HG02571 (cell line): ENCODE measurements around the gene SHC3.

Source experiments
- ATAC-seq: cut with Tn5 transposase; IDR thresholded peaks from one replicate; pipeline ENCODE4 v1.9.1; 2021; ENCODE audit warnings: mild to moderate bottlenecking, moderate library complexity; ENCODE audit not compliant: unreplicated experiment

Gene SHC3

DNA sequence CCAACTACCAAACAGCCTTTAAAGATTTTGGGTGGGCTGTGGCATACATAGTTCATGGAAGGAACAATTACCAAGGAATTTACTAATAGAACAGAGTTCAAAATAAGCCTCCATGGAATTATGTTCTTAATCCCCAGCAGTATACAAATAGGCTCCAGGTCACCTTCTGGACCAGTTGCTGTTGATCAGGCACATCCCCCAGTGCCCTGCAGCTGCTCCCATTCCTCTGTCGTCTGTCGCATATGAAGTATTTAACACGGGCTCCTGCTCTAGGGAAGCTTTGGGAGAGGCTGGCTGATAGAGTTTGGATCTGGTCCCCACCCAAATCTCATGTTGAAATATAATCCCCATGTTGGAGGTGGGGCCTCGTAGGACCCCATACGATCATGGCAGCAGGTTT, 17.8 kb downstream of the SHC3 start:
- no peak for ATAC-seq

DNA sequence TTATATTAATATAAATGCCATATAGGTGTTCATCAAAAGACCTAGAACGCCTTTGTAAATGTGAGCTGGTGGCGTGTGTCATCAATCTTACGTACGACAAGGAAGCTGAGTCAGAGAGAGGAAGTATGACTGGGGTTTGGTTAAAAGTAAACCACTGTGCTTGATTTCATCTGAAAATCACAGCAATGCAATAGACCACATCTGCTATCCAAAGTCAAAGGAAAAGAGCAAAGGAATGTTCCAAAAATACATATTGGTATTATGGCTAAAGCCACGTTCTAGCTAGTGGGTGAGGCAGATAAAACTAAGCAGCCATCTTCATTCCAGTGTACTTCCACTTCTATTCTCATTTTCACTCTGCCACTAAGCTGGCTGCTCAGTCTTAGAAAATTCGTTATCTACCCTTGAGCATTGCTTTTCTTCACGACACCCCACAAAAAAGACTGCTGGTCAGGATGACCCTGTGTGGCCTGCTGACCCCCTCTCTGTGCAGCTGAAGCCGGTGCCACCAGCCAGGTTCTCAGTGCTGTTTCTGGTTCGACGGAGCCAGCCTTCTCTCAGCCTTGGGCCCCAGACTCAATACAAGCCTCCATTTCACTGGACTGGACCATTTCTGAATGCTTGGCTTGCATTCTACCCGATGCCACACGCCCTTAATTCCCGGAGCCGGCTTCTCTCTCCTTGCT, 23.8 kb downstream of the SHC3 start:
- no peak for ATAC-seq

DNA sequence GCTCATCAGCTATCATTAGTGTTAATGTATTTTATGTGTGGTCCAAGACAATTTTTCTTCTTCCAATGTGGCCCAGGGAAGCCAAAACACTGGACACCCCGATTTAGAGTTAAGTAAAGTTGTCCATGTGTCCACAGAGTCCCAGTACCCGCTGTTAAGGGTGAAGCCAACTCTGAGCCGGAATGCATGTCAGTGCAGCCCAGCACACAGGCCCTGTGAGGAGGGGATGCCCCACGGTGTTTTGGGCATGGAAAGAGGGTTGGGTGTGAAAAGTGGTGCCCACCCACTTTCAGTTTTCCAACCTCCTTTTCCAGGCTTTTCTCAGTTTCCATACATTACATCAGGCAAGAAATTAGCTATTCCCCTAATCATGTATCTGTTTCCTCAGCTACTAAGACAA, 24.4 kb downstream of the SHC3 start:
- ATAC-seq, result no peak

DNA sequence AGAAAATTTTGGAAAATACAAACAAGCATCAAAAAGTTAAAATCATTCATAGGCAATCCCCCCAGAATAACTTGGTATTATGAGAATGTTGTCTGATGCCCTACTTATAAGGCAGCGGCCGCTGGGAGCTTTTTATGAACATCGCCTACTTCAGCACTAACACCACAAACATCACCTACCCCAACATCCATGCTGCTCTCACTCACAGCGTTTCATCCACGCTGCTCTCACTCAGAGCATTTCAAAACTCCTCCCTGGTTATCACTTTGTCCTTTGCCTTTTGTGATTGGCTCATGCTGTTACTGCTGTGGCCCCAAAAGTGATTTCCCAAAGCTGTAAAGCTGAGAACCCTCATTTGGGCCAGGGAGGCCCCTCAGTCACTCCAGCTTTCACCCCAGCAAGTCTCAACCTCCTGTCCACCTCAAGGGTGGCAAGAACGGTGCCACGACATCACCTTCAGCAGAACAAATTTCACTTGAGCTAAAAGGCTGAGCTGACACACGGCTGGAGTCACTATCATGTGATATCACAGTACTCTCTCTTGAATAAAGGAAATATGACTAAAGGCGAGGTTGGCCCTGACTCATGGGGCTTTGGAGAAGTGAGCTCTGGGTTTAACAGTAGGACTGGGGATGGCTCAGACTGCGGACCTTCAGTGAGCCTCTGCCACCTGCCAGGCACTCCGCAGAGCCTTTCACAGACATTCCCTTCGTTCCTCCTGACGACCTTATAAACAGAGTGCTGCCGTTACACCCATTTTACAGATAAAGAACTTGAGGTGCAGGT, 25.2 kb downstream of the SHC3 start:
- no peak for ATAC-seq

DNA sequence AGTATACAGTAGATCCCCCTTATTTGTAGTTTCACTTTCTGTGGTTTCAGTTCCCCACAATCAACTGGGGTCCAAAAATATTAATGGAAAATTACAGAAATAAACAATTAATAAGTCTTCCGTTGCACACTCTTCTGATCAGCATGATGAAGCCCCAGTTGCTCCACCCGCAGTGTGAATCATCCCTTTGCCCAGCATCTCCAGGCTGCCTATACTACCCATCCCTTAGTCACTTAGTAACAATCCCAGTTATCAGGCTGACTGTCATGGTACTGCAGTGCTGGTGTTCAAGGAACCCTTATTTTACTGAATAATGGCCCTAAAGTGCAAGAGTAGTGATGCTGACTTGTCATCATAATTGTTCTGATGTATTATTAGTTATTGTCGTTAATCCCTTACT, 28.9 kb downstream of the SHC3 start:
- ATAC-seq, result no peak

DNA sequence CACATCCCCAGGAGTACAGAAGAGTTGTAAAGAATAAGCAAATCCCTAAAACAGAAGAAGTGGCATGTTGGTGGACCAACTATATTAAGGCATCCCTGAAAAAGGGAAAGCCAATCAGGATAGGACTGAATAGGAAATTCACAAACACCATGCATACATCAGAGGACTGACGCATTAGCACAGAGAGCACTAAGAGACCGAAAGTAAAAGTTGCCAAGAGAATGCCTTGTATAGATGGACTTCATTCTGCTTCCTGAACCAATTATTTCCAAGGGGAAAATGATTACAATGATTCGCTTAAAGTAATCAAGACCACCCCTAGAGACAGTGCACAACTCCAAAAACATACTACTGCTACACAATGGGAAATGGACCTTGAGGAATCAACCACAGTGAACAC, 33.5 kb downstream of the SHC3 start:
- ATAC-seq, result no peak

DNA sequence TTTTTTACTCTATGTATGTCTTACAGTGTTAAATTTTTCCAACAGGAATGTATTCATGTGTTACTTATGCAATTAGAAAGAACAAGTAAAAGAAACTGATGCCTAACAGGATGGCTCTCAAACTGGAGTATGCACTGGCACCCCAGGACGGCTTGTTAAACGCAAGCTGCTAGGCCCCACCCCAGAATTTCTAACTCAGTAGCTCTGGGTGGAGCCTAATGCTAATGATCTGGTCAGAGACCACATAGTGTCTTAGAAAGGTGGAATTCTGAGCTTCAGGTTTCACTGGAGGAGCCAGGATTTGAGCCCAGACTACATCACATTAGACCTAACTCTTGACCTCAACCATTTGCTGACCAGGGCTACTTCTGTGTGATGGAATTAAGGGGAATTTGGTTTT, 34.4 kb downstream of the SHC3 start:
- no peak for ATAC-seq

DNA sequence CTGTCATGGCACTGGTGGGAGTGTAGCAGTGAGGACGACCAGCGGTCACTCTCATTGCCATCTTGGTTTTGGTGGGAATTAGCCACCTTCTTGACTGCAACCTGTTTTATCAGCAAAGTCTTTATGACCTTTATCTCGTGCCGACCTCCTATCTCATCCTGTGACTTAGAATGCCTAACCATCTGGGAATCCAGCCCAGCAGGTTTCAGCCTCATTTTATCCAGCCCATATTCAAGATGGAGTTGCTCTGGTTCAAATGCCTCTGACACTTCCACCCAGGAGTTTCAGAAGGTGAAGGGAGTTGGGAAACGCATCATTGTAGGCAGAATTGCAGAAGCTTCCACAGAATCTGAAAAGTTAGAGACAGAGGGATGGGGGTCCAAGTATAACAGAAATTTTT, 35.4 kb downstream of the SHC3 start:
- no peak for ATAC-seq

DNA sequence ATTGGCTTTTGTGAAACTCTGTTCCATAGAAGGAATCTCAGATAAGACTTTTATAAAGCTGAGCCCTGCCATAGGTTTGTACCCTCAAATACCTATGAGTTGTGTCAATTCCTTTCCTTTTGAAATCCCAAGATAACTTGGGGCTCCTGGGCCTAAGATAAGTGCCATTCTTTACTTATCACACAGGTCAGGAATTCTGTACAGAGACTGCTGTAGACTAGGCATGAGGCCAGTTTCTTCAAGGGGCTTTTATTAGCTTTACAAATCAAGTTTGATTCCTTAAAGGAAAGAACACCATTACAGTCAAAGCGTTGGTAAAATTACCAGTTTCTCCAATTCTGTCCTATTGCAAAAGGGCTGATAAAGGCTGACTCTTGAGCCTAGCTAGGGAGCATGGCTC, 39.2 kb downstream of the SHC3 start:
- ATAC-seq, result no peak

DNA sequence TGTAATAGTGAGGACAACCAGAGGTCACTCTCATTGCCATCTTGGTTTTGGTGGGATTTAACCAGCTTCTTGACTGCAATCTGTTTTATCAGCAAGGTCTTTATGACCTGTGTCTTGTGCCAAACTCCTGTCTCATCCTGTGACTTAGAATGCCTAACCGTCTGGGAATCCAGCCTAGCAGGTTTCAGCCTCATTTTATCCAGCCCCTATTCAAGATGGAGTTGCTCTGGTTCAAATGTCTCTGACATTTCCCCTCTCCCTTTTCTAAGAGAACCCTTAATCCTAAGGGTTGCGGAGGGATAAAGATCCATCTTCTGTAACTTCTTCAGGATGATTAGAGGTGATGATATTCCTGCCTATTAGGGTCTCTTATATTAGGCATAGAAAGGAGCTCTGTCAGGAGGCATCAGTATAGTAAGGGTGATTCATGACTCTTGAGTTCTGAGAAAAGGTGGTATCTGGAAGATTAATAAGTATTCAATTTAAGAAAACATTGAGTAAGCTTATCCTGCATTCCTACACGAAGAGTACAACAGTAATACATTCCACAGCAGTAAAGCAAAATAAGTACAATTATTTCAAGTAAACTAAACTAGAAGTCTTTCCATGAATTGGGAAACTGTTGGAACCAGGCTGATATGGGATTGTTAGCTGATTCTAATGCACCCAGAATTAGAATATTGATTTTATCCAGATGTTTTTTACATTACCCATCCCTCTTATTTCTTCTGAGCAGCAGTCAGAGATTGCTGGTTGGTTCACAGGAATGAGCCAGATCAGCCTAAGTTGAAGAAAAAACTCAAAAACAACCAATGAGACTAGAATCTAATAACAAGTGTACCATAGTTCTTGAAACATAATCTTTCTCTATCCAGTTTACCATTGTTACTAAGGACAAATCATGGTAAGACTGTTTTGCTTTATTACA, 39.9 kb downstream of the SHC3 start:
- no peak for ATAC-seq

DNA sequence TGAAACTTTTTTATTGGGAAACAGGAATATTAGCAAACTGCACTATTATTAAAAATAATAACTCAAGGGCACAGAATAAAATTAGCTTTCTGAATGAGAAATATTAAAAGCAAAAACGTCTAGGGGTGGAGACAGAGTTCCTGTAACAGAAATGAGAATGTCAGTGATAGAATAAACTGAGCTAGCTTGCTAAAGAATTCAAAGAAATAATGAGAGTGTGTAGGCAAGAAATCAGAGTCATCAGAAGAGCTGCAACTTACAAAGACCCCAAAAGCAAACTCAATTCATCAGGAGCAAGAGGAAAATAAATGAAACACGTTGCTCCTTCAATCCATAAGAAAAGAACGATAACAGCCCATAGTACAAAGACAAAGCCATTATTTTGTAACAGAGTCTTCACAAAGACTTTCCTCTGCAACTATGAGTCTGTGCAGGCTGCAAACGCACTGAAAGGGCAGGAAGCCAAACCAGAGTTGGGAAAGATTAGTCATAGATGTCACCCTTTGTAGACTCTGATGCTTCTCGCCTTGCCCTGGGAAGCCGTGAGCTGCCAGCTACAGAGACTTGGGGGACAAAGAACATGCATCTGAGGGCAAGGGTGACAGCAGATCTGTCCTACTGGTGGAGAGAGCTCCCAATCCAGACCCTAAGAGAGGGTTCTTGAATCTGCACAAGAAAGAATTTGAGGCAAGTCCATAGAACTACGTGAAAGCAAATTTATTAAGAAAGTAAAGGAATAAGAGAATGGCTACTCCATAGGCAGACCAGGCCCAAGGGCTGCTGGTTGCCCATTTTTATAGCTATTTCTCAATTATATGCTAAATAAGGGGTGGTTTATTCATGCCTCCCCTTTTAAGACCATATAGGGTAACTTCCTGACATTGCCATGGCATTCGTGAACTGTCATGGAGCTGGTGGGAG, 40.8 kb downstream of the SHC3 start:
- no peak for ATAC-seq

DNA sequence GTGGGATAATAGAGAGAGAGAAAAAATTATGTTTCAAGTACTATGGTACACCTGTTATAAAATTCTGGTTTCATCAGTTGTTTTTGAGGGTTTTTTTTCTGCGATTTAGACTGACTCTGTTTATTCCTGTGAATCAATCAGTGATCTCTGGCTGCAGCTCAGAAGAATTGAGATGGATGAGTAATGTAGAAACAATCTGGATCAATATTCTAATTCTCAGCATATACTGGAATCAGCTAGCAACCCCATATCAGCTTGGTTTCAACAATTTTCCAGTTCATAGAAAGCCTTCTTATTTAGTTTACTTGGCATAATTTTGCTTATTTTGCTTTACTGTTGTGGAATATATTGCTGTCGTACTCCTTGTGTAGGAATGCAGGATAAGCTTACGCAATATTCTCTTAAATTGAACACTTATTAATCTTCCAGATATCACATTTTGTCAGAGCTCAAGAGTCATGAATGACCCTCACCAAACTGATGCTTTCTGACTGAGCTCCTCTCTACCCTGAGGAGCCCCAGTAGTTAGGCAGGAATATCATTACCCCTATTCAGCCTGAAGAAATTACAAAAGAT, 42.9 kb downstream of the SHC3 start:
- no peak for ATAC-seq

DNA sequence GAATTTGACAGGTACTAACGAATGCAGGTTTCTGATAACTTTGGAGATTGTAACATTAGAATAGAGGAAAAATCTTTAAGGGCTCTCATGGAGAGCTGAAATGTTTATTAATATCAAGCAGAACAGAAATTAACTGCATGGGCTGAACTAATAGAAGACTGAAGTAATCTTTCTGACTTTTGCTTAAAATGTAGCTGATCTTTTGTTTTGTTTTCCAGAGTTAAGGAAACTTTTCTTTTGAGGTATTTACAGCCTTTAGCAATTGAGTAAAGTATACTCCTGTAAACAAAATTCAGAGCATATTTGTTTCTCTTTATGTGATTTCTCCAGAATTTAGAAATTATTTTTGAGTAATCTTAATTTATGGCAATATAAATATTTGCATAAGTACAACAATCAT, 43.9 kb downstream of the SHC3 start:
- no peak for ATAC-seq

DNA sequence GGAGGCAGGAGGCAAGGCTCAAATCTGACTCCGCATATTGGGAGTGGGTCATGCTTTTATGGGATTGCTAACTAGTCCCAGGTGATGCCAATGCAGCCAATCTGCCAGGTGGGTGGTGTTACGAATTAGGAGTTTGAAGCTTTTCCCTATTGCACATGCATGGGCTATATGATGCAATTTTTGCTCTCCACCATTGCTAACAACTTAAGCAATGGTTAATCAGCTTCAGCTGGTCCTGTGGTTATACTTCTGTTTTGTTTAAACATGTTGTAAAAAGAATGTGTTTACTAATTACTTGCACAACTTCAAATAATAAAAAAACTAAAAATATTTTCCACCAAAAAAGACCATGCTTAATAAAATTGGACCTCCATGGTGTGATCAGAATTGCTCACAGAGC, 55.7 kb downstream of the SHC3 start:
- ATAC-seq, result no peak

DNA sequence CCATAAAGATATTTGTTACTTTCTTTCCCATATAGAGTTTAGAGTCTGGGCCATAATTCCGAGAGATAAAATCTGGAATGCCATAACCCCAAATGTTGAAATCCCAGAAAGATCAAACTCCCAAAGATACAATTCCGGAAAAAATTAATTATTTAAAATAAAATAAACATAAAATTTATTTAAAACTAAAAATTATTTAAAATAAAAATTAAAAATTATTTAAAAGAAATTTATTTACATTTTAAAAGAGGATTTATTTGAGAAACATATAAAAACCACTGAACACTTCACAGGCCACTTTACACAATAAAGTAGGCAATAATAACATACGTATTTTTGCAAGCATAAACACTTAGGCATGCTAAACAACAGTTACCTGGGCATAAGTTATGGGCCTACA, 57.9 kb downstream of the SHC3 start:
- ATAC-seq, result no peak

DNA sequence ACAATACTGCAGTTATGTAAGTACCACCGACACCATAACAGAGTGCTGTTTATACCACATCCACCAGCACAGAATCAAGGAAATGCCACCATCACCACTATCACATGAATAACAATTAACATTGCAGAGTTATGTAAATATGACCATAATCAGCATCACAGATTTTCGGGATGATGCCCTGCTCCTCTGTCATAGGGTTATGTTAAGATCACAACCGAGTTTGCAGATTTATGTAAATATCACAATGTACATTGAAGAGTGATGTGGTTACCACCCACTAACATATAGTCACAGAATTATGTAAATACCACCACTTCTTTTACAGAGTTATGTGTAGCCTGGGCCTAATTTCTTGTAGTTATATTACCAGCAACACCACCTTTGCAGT, 61.8 kb downstream of the SHC3 start:
- no peak for ATAC-seq

DNA sequence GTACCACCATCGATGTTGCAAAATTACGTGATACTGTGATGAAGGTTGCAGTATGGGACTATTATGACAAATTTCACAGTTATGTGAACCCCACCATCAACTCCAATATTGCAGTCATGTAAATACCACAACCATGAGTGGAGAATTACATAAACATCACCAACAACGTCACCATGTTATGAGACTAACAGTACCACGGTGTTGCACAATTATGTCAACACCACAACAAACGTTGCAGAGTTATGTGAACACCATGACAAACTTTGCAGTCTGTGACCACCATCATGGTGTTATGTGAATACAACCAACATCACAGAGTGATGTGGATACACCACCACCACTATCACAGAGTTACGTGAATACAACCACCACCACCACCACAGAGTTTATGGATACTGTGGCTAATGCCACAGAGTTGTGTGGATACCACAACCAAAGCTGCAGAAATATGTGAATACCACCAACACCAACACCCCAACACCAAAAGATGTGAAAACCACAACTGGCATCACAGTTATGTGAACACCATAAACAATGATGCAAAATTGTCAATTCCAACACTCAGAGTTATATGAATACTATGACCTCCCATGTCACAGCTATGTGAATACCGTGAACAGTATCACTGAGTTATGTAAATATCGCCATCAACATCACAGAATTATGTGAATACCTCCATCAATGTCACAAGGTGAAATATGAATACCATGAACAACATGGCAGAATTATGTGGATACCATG, 62.4 kb downstream of the SHC3 start:
- no peak for ATAC-seq

DNA sequence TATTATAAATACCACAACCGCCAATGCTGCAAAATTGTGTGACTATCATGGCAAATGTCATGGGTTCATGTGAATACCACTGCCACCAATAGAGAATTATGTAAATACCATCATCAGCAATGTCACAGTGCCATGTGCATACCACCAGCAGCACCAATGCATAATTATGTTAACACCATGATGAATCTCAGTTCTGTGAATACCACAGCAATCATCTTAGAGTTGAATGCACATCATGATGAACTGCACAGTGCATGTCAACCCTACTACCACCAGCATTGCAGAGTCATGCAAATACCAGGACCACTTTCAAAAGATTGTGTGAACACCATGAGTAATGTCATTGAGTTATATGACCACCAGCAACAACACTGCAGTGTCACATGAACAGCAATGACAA, 63.2 kb downstream of the SHC3 start:
- ATAC-seq, result no peak

DNA sequence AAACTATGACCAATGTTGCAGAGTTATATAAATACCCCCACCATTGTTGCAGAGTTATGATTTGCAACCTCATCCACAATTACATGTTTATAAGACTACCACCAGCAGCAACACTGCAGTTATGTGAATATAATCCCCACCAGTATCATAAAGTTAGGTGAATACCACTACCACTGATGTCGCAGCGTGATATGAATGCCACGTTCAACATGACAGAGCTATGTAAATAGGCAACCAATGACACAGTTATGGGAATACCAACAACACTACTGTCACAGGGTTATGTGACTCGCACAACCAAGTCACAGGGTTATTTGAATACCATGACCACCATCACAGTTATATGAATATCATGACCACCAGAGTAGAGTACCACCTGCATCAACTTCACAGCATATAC, 63.9 kb downstream of the SHC3 start:
- no peak for ATAC-seq

DNA sequence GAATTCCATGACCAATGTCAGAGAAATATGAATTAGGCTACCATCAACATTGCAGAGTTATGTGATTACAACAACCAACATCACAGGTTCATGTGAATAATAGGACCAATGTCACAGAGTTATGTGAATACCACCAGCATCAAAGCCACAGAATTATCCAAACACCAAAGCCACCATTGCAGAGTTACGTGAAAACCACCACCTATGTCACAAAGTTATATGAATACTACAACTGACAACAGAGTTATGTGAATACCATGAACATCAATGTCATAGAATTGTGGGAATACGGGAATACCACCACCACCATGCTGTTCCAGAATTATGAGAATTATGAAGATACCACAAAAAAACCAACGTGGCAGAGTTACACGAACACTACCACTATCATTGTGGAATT, 64.8 kb downstream of the SHC3 start:
- ATAC-seq, result no peak
